Activated CD8-positive, alpha-beta T cell treated with anti-CD3 and anti-CD28 coated beads for 36 hours (primary cell): ENCODE data around the gene GFI1. TPM values are rescaled to one million over a fixed set of nuclear protein-coding genes. Genes with fewer than 3 reads are reported as not detected.

ENCODE experiments used
- ATAC-seq: fragments of 200-7000 bp; cut with Tn5 transposase; one replicate; pipeline ENCODE4 v1.10.0; 2021; ENCODE audit warnings: mild to moderate bottlenecking, moderate library complexity
- CTCF ChIA-PET: fragments of 350-600 bp; sonication (Branson Sonifier 250); formaldehyde crosslinking; loops from one replicate; lab custom pipeline; 2021; ENCODE audit warnings: antibody characterized with exemption; lab: Charles Lee
- POLR2A ChIA-PET: fragments of 350-600 bp; sonication (Branson Sonifier 250); formaldehyde crosslinking; loops from one replicate; lab custom pipeline; 2021; ENCODE audit warnings: antibody characterized with exemption; lab: Charles Lee
- DNase-seq: peaks from one replicate; pipeline ENCODE4 v3.0.0-alpha.2; 2020
- H3K27ac Mint-ChIP-seq: one replicate; pipeline ENCODE4 v1.8.0; 2021; ENCODE audit warnings: mild to moderate bottlenecking, mixed read lengths
- H3K27me3 Mint-ChIP-seq: one replicate; pipeline ENCODE4 v1.8.0; 2021; ENCODE audit warnings: mixed read lengths
- H3K36me3 Mint-ChIP-seq: one replicate; pipeline ENCODE4 v1.8.0; 2021; ENCODE audit warnings: low read depth, mixed read lengths
- H3K4me1 Mint-ChIP-seq: one replicate; pipeline ENCODE4 v1.8.0; 2021; ENCODE audit warnings: low read depth, mixed read lengths
- H3K4me3 Mint-ChIP-seq: one replicate; pipeline ENCODE4 v1.8.0; 2021; ENCODE audit warnings: mild to moderate bottlenecking, moderate library complexity, mixed read lengths
- H3K9me3 Mint-ChIP-seq: one replicate; pipeline ENCODE4 v1.8.0; 2021; ENCODE audit warnings: mixed read lengths
- intact Hi-C: fragments of 100-400 bp; cut with micrococcal nuclease; formaldehyde crosslinking; loops from one replicate; pipeline ENCODE4 v1.10.0; 2022
- total RNA-seq, 2 experiments: library from RNA; stranded (reverse); gene quantifications; one replicate each; pipeline ENCODE4 v1.2.3, GENCODE V29; 2021
- TF ChIP-seq, protein P1 (sequence below): fragments of 200-600 bp; IDR thresholded peaks from one replicate; pipeline ENCODE4 v1.8.0; 2022; ENCODE audit warnings: antibody characterized with exemption, mild to moderate bottlenecking

The GFI1 gene
- total RNA-seq, 2 experiments from 2014 or later = 54.3 to 55.3 TPM

DNA sequence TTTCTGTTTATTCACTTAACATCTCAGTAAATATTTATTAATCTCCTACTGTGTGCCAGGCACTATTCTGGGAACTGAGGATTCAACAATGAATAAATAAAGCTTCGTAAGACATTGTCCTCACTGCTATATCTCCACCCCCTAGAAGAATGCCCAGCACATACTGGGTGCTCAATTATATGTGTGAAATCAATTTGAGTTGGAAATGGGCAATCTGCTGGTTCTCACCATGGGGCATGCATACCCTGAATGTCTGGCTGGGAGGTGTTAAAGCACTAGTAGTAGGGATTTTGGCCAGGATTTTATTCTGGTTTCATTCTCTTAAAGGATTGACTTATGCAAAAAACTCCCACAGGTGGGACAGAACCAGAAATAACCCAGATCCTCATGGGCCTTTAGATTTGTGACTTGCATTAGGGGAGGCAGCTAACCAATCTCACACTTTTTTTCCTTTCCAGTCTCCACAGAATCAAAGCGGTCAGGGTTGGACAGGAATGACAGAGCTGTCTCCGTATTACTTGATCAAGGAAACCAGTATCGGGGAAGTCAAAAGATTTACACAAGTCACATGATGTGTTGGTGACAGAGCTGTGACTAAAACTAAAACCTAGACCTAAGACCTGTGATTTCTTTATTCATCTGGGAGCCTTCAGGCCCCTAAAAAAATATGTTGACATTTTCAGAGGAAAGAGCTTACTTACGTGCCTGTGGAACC is 12.8 kb downstream of the GFI1 start:
- CTCF ChIA-PET = interaction anchor here (0.7 to 3.4 kb wide), 16 partner anchors 8 to 477 kb away, joined by 3 to 46 read pairs (median 4); partner anchors contain the start of gene GFI1
- ATAC-seq = peak; percentile 28
- H3K9me3 Mint-ChIP-seq = no peaks in the 10 kb centered on the region
- no peaks in the 10 kb centered on the region for H3K27me3 Mint-ChIP-seq
- POLR2A ChIA-PET = interaction anchor here (0.8 to 5.9 kb wide), 10 partner anchors 8 to 175 kb away, joined by 3 to 115 read pairs (median 4); partner anchors contain the start of genes GFI1, GLMN and RPAP2
- peak; percentile 51 for DNase-seq
- peaks cover 86% of the 10 kb centered on the region for H3K36me3 Mint-ChIP-seq
- H3K4me3 Mint-ChIP-seq = peak overlapping the region; percentile 24
- peaks cover 74% of the 10 kb centered on the region for H3K4me1 Mint-ChIP-seq
- TF ChIP-seq, protein P1, sequence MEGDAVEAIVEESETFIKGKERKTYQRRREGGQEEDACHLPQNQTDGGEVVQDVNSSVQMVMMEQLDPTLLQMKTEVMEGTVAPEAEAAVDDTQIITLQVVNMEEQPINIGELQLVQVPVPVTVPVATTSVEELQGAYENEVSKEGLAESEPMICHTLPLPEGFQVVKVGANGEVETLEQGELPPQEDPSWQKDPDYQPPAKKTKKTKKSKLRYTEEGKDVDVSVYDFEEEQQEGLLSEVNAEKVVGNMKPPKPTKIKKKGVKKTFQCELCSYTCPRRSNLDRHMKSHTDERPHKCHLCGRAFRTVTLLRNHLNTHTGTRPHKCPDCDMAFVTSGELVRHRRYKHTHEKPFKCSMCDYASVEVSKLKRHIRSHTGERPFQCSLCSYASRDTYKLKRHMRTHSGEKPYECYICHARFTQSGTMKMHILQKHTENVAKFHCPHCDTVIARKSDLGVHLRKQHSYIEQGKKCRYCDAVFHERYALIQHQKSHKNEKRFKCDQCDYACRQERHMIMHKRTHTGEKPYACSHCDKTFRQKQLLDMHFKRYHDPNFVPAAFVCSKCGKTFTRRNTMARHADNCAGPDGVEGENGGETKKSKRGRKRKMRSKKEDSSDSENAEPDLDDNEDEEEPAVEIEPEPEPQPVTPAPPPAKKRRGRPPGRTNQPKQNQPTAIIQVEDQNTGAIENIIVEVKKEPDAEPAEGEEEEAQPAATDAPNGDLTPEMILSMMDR = no peak
- peak overlapping the region; percentile 82 for H3K27ac Mint-ChIP-seq
- intact Hi-C loops = no loop called here

DNA sequence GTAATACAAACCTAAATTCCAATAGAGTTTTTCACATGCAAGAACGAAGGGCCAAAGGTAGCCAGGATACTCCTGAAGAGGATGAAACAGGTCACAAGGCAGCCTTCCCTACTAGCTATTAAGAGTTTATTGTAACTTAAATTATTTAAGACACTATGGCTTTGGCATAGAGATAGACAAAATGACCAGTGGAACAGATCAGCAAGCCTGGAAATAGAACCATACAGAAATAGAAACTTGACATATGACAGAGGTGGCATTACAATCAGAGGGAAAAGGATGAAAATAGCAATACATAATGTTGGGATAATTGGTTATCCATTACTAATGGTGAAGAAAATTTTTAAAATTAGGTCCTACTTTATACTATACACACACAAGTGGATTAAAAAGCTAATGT is 16.5 kb downstream of the GFI1 start:
- DNase-seq (no peak), ATAC-seq (no peak)
- CTCF ChIA-PET = interaction anchor here (0.9 kb wide), 1 partner anchor 160 kb away, joined by 3 read pairs; no protein-coding TSS in a partner anchor
- POLR2A ChIA-PET = interaction anchor here (0.6 kb wide), 1 partner anchor 149 kb away, joined by 3 read pairs; no protein-coding TSS in a partner anchor
- intact Hi-C loops = no loop called here
- H3K4me3 Mint-ChIP-seq = no peak overlapping the region
- TF ChIP-seq, protein P1 = no peak
- H3K9me3 Mint-ChIP-seq = no peaks in the 10 kb centered on the region
- H3K27ac Mint-ChIP-seq = peak overlapping the region; percentile 50
- no peaks in the 10 kb centered on the region for H3K27me3 Mint-ChIP-seq
- peaks cover 49% of the 10 kb centered on the region for H3K36me3 Mint-ChIP-seq
- peaks cover 55% of the 10 kb centered on the region for H3K4me1 Mint-ChIP-seq

DNA sequence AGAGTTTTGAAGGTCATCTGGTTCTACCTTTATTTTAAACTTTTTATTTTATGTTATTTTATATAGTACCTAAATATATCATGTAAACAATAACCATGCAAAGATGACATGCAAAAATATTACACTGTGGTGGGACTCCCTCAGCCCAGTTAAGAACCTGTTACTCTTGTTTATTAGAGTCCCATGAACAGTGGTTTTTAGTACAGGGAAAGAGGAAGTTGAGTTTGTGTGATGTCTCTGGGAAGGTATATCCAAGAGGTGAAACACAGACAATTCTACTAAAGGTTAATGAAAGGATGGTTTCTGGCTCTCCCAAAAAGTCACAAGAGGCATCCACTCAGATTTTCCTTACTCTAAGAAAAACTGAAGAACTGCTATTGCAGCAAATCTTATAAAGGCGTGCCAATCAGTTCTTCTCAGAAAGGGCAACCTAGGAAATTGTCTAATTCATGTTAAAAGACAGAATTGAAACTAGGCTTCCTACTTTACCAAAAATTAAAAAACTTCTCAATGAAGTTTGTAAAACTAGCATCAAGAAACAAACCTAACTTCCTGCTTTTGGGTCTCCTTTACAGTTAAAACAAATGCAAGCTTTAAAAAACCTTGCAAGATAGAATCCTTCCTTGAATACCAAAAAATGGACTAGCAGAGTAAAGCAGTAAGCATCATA is 19.9 kb downstream of the GFI1 start:
- H3K27ac Mint-ChIP-seq = peak overlapping the region; percentile 58
- no peak overlapping the region for H3K4me3 Mint-ChIP-seq
- H3K9me3 Mint-ChIP-seq = peaks cover 3% of the 10 kb centered on the region
- ATAC-seq = no peak
- ChIA-PET CTCF (no interaction called here), POLR2A (interaction anchor here (0.6 to 2.0 kb wide), 4 partner anchors 7 to 19 kb away, joined by 3 to 9 read pairs (median 4); no protein-coding TSS in a partner anchor)
- H3K36me3 Mint-ChIP-seq = peaks cover 23% of the 10 kb centered on the region
- TF ChIP-seq, protein P1 = no peak
- H3K4me1 Mint-ChIP-seq = peaks cover 49% of the 10 kb centered on the region
- DNase-seq = no peak
- intact Hi-C loops = no loop called here
- H3K27me3 Mint-ChIP-seq = no peaks in the 10 kb centered on the region

DNA sequence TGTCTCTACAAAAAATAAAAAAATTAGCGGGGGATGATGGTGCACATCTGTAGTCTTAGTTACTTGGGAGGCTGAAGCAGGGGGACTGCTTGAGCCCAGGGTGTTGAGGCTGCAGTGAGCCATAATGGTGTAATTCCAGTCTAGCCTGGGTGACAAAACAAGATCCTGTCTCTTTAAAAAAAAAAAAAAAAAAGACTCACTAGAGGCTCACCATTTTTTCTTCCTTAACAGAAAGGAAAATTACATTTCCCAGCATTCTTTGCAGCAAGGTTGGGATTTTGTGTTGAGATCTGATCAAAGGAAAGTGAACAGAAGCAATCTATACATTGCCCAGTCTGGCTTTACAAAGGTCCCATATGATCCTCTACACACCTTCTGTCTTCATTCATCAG is 21.5 kb downstream of the GFI1 start:
- ChIA-PET POLR2A (interaction anchor here (0.9 to 2.0 kb wide), 6 partner anchors 9 to 149 kb away, joined by 3 to 9 read pairs (median 4); partner anchors contain the start of gene GFI1), CTCF (interaction anchor here (1.1 to 1.3 kb wide), 2 partner anchors 9 to 20 kb away, joined by 4 read pairs; no protein-coding TSS in a partner anchor)
- ATAC-seq = no peak
- peaks cover 13% of the 10 kb centered on the region for H3K36me3 Mint-ChIP-seq
- peak overlapping the region; percentile 73 for H3K27ac Mint-ChIP-seq
- TF ChIP-seq, protein P1 = no peak
- peaks cover 3% of the 10 kb centered on the region for H3K9me3 Mint-ChIP-seq
- H3K4me1 Mint-ChIP-seq = peaks cover 54% of the 10 kb centered on the region
- intact Hi-C loops = no loop called here
- no peaks in the 10 kb centered on the region for H3K27me3 Mint-ChIP-seq
- no peak overlapping the region for H3K4me3 Mint-ChIP-seq
- DNase-seq = no peak
